SU-DHL-6 (cell line): Measurements from ENCODE around the gene GPN3.

ENCODE experiments used
- CTCF ChIP-seq: fragments of 200-600 bp; sonication (generic); IDR thresholded peaks from one replicate; pipeline ENCODE4 v1.5.1; 2017; ENCODE audit warnings: antibody characterized with exemption, mild to moderate bottlenecking, low read length, moderate library complexity; ENCODE audit not compliant: insufficient read depth, poor library complexity, severe bottlenecking
- EZH2phosphoT487 ChIP-seq: fragments of 200-600 bp; sonication (generic), shearing (Covaris generic); conservative IDR thresholded peaks from 2 replicates; pipeline ENCODE4 v1.6.1; 2018; ENCODE audit warnings: mild to moderate bottlenecking, antibody characterized with exemption, low read length, moderate library complexity, mixed read lengths

GRCh38 chr12:110498984-110499706 lies 31.1 kb upstream of the GPN3 start:
- TF ChIP-seq CTCF (no peak), EZH2phosphoT487 (no peak)
